ENCODE measurements around the gene CADM1.

The CADM1 gene

DNA sequence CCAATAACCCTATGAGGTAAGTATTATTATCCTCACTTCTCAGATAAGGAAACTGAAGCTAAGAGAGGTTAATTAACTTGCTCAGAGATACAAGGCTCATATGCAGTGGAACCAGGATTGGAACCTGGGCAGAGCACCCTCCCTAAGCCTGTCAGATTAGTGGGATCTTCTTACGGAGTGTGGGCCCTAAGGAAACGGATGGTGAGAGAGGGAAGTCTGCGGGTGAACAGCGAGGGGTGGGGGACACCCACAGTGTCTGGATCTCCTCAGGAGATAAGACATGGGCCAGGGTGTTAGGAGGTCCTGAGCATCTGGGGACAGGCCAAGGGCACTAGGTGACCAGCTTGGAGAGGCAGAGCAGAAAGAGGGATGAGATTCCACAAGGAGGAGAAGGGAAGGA is 376.0 kb downstream of the CADM1 start:
- Histone ChIP-seq H4K20me1 (ENCODE audit: insufficient read depth, low read length) (no peaks in the 10 kb centered on the region), H3K27ac (ENCODE audit: low read length) (no peak overlapping the region), H3K9ac (ENCODE audit: low read length) (no peak overlapping the region), H3K36me3 (replicated peaks; ENCODE audit: insufficient read depth, low read length) (no peaks in the 10 kb centered on the region), H3K4me2 (ENCODE audit: low read depth, low read length) (no peak overlapping the region), H3K4me3 (ENCODE audit: low read length) (no peak overlapping the region), H3K79me2 (ENCODE audit: low read length) (no peaks in the 10 kb centered on the region), H3K27me3 (replicated peaks; ENCODE audit: insufficient read depth, low read length) (no peaks in the 10 kb centered on the region), H3K9me3 (replicated peaks; ENCODE audit: insufficient read depth, low read length) (no peaks in the 10 kb centered on the region), H3K9me2 (replicated peaks; ENCODE audit: insufficient read depth, low read length) (no peaks in the 10 kb centered on the region), H3F3A (ENCODE audit: insufficient read depth, low read length) (no peaks in the 10 kb centered on the region), H2AFZ (ENCODE audit: low read length) (no peak overlapping the region), H3K4me1 (ENCODE audit: low read length) (no peaks in the 10 kb centered on the region)
- no peak for TF ChIP-seq EZH2 (optimal IDR thresholded peaks at IDR 0.05; ENCODE audit: low read depth, low read length)
- DNase-seq = no peak

DNA sequence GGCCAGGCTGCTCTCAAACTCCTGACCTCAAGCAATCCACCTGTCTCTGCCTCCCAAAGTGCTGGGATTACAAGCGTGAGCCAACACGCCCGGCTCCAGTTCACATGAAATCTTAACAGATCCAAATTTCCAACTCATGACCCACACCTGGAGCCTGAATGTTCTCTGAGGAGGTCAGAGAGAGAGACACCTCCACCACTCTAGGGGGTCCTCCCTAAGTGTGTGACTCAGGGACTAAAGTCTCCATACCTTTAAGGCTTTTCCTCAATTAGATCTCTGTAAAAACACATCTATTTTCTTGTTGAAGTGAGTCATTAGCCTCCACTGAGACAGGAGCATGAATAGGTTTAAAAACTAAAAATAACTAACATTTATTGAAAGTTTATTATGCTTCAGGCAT is 376.4 kb downstream of the CADM1 start:
- Histone ChIP-seq H3K9ac (ENCODE audit: low read length) (no peak overlapping the region), H3F3A (ENCODE audit: insufficient read depth, low read length) (no peaks in the 10 kb centered on the region), H4K20me1 (ENCODE audit: insufficient read depth, low read length) (no peaks in the 10 kb centered on the region), H3K9me3 (replicated peaks; ENCODE audit: insufficient read depth, low read length) (no peaks in the 10 kb centered on the region), H2AFZ (ENCODE audit: low read length) (no peak overlapping the region), H3K79me2 (ENCODE audit: low read length) (no peaks in the 10 kb centered on the region), H3K4me1 (ENCODE audit: low read length) (no peaks in the 10 kb centered on the region), H3K27ac (ENCODE audit: low read length) (no peak overlapping the region), H3K36me3 (replicated peaks; ENCODE audit: insufficient read depth, low read length) (no peaks in the 10 kb centered on the region), H3K4me3 (ENCODE audit: low read length) (no peak overlapping the region), H3K9me2 (replicated peaks; ENCODE audit: insufficient read depth, low read length) (no peaks in the 10 kb centered on the region), H3K4me2 (ENCODE audit: low read depth, low read length) (no peak overlapping the region), H3K27me3 (replicated peaks; ENCODE audit: insufficient read depth, low read length) (no peaks in the 10 kb centered on the region)
- no peak for DNase-seq
- TF ChIP-seq, protein P1, sequence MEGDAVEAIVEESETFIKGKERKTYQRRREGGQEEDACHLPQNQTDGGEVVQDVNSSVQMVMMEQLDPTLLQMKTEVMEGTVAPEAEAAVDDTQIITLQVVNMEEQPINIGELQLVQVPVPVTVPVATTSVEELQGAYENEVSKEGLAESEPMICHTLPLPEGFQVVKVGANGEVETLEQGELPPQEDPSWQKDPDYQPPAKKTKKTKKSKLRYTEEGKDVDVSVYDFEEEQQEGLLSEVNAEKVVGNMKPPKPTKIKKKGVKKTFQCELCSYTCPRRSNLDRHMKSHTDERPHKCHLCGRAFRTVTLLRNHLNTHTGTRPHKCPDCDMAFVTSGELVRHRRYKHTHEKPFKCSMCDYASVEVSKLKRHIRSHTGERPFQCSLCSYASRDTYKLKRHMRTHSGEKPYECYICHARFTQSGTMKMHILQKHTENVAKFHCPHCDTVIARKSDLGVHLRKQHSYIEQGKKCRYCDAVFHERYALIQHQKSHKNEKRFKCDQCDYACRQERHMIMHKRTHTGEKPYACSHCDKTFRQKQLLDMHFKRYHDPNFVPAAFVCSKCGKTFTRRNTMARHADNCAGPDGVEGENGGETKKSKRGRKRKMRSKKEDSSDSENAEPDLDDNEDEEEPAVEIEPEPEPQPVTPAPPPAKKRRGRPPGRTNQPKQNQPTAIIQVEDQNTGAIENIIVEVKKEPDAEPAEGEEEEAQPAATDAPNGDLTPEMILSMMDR (IDR thresholded peaks at IDR 0.05; ENCODE audit: low read length) = no peak
- no peak for TF ChIP-seq EZH2 (optimal IDR thresholded peaks at IDR 0.05; ENCODE audit: low read depth, low read length)
- TF ChIP-seq EZH2phosphoT487 (IDR thresholded peaks at IDR 0.05; ENCODE audit: low read length) = no peak

DNA sequence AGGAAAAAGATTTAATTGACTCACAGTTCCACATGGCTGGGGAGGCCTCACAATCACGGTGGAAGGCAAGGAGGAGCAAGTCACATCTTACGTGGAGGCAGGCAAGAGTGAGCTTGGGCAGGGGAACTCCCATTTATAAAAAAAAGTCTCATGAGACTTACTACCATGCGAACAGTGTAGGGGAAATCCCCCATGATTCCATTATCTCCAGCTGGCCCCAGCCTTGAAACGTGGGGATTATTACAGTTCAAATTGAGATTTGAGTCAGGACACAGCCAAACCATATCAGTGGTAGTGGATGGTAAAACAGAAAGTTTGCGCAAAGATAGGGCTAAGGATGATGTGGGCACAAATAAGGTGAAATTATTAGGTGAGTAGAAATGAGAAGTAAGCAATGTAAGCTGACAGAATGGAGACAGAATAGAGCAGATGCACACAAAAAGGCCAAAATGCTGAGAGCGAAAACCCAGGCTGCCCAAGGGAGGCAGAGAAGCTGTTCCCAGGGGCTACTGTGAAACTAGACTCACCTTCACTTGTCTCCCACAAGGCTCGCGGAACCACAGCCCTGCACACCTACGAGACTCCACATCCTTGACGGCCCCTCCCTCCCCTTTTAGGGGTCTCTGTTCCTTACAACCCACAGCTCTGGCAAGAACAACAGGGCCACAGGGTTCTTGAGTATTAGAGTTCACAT is 377.6 kb downstream of the CADM1 start:
- Histone ChIP-seq H3K9me3 (replicated peaks; ENCODE audit: insufficient read depth, low read length) (no peaks in the 10 kb centered on the region), H3K27me3 (replicated peaks; ENCODE audit: insufficient read depth, low read length) (no peaks in the 10 kb centered on the region), H3K9me2 (replicated peaks; ENCODE audit: insufficient read depth, low read length) (no peaks in the 10 kb centered on the region), H3K9ac (ENCODE audit: low read length) (no peak overlapping the region), H3K27ac (ENCODE audit: low read length) (no peak overlapping the region), H3K4me2 (ENCODE audit: low read depth, low read length) (no peak overlapping the region), H3K4me1 (ENCODE audit: low read length) (no peaks in the 10 kb centered on the region), H3K4me3 (ENCODE audit: low read length) (no peak overlapping the region), H3F3A (ENCODE audit: insufficient read depth, low read length) (no peaks in the 10 kb centered on the region), H3K36me3 (replicated peaks; ENCODE audit: insufficient read depth, low read length) (no peaks in the 10 kb centered on the region), H2AFZ (ENCODE audit: low read length) (no peak overlapping the region), H4K20me1 (ENCODE audit: insufficient read depth, low read length) (no peaks in the 10 kb centered on the region), H3K79me2 (ENCODE audit: low read length) (no peaks in the 10 kb centered on the region)
- no peak for DNase-seq
- no peak for TF ChIP-seq EZH2 (optimal IDR thresholded peaks at IDR 0.05; ENCODE audit: low read depth, low read length)

DNA sequence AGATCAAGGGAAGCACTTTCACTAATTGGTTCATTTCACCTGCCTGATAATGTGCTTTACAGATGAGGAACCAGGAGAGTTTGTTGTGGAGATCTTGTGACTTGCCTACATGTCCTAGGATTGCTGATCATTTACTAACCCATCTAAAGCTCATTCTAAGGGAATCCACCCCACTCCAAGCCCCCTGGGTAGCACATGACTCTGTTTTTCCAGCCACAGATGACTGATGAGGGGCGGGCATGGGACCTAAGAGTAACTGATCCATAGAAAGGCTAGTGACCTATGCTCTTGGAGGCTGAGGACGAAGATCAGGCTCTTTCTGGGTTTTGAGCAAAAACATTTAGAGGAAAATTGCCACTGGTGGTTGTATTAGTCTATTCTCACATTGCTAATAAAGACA is 378.1 kb downstream of the CADM1 start:
- no peaks in the 10 kb centered on the region for H3K9me3 ChIP-seq (replicated peaks; ENCODE audit: insufficient read depth, low read length)
- no peak overlapping the region for H2AFZ ChIP-seq (ENCODE audit: low read length)
- H3K4me1 ChIP-seq (ENCODE audit: low read length) = no peaks in the 10 kb centered on the region
- no peak overlapping the region for H3K9ac ChIP-seq (ENCODE audit: low read length)
- no peaks in the 10 kb centered on the region for H3K36me3 ChIP-seq (replicated peaks; ENCODE audit: insufficient read depth, low read length)
- no peak for DNase-seq
- H4K20me1 ChIP-seq (ENCODE audit: insufficient read depth, low read length) = no peaks in the 10 kb centered on the region
- no peak overlapping the region for H3K4me3 ChIP-seq (ENCODE audit: low read length)
- no peaks in the 10 kb centered on the region for H3F3A ChIP-seq (ENCODE audit: insufficient read depth, low read length)
- H3K27ac ChIP-seq (ENCODE audit: low read length) = no peak overlapping the region
- H3K79me2 ChIP-seq (ENCODE audit: low read length) = no peaks in the 10 kb centered on the region
- no peak for TF ChIP-seq EZH2 (optimal IDR thresholded peaks at IDR 0.05; ENCODE audit: low read depth, low read length)
- TF ChIP-seq, protein P1 (IDR thresholded peaks at IDR 0.05; ENCODE audit: low read length) = no peak
- no peak for TF ChIP-seq EZH2phosphoT487 (IDR thresholded peaks at IDR 0.05; ENCODE audit: low read length)
- H3K4me2 ChIP-seq (ENCODE audit: low read depth, low read length) = no peak overlapping the region
- no peaks in the 10 kb centered on the region for H3K9me2 ChIP-seq (replicated peaks; ENCODE audit: insufficient read depth, low read length)
- H3K27me3 ChIP-seq (replicated peaks; ENCODE audit: insufficient read depth, low read length) = no peaks in the 10 kb centered on the region
